VCaP (cell line): Measurements from ENCODE around the gene PVALB.
A peak's percentile ranks its signal among the peaks of the same experiment; 100 is the strongest.

Source experiments
- H3K27ac ChIP-seq: fragments of 450-650 bp; 2 replicates; pipeline ENCODE4 v1.5.1; 2017
- TF ChIP-seq, protein P1 (sequence below): fragments of 450-650 bp; conservative IDR thresholded peaks from 2 replicates; pipeline ENCODE4 v1.5.1; 2017; ENCODE audit warnings: mild to moderate bottlenecking, moderate library complexity

Gene PVALB

DNA sequence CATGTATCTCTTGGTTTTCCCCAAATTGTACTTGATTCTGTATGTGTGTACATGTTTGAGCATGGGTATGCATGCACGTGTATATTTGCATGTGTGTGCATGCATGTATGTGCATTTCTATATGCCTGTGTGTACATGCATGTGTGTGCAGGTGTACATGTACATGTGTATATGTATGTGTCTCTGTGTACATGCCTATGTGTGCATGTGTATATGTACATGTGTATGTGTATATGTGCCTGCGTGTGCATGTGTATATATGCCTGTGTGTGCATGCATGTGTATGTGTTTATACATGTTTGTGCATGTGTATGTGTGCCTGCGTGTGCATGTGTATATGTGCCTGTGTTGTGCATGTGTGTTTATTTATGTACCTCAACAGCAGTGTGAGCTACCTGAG is 38.6 kb upstream of the PVALB start:
- no peak overlapping the region for H3K27ac ChIP-seq
- TF ChIP-seq, protein P1, sequence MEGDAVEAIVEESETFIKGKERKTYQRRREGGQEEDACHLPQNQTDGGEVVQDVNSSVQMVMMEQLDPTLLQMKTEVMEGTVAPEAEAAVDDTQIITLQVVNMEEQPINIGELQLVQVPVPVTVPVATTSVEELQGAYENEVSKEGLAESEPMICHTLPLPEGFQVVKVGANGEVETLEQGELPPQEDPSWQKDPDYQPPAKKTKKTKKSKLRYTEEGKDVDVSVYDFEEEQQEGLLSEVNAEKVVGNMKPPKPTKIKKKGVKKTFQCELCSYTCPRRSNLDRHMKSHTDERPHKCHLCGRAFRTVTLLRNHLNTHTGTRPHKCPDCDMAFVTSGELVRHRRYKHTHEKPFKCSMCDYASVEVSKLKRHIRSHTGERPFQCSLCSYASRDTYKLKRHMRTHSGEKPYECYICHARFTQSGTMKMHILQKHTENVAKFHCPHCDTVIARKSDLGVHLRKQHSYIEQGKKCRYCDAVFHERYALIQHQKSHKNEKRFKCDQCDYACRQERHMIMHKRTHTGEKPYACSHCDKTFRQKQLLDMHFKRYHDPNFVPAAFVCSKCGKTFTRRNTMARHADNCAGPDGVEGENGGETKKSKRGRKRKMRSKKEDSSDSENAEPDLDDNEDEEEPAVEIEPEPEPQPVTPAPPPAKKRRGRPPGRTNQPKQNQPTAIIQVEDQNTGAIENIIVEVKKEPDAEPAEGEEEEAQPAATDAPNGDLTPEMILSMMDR, result no peak

GRCh38 chr22:36853407-36854099 is 36.7 kb upstream of the PVALB start:
- TF ChIP-seq, protein P1, result peak; percentile 75
- no peak overlapping the region for H3K27ac ChIP-seq

DNA sequence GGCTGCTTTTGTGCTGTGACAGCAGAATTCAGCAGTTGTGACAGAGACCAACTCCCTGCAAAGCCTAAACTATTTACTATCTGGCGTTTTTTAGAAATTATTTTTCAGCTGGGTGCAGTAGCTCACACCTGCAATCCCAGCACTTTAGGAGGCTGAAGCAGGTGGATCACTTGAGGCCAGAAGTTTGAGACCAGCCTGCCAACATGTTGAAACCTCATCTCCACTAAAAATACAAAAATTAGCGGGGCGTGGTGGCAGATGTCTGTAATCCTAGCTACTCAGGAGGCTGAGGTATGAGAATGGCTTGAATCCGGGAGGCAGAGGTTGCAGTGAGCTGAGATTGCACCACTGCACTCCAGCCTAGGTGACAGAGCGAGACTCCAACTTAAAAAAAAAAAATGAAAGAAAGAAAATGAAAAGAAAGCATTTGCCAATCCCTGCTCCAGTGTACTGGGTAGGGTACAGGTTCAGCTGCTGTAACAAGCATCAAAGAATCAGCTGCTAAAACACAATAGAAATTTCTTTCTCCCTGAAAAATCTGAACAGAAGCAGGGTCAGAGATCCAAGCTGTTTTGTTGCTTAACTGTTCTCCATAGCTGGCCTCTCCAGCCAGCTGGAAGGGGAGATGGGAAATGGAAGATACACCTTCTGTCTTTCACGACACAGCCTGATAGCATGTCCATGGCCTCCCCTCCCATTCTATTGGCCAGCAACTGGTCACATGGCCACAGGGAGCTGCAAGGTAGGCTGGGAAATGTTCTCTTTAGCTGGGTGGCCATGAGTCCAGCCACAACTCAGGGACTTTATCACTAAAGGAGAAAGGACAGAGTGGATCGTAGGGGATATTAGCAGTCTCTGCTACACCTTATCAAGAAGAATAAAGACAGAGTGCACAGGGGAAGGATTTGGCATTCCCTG is 35.5 kb upstream of the PVALB start:
- TF ChIP-seq, protein P1, result no peak
- no peak overlapping the region for H3K27ac ChIP-seq

GRCh38 chr22:36850682-36851081 is 33.8 kb upstream of the PVALB start:
- no peak overlapping the region for H3K27ac ChIP-seq
- TF ChIP-seq, protein P1, result no peak

DNA sequence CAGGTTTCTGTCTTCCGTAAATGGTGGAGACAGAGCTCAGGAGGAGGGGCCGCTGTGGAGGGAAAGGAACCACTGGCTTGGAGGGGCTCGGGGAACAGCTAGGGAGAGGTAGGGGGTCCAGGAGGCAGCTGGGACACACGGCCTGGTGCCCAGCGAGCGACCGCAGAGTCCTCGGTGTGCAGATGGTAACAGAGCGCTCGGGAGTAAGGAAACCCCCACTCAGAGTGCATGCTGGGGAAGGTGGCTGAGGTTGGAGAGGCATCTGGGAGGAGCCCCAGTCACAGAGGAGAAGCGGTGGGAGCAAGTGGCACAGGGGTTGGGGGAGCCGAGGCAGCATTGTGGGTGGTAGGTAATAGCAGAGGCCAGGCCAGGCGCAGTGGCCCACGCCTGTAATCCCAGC is 33.2 kb upstream of the PVALB start:
- TF ChIP-seq, protein P1, result no peak
- no peak overlapping the region for H3K27ac ChIP-seq

GRCh38 chr22:36846949-36847348 is 30.1 kb upstream of the PVALB start:
- H3K27ac ChIP-seq, result no peak overlapping the region
- TF ChIP-seq, protein P1, result no peak

DNA sequence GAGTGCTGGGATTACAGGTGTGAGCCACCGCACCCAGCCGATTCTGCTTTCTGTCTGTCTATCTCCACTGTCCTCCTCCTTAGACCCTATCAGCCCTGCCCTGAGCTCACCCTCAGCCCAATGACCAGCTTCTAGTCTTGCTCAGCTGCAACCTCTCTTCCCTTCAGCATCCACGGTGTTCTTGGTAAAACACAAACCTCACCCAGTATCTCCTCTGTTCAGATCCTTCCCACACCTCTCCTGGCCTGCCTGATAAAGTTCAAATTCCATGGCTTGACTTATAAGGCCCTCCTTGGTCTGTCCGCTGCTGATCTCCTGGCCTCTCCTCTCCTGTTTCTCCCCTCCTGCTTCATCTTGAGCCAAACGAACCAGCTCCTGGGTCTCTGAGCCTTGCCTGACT is 29.4 kb upstream of the PVALB start:
- TF ChIP-seq, protein P1, result no peak

More for the DNA sequence above, 29.4 kb upstream of the PVALB start:
- H3K27ac ChIP-seq, result no peak overlapping the region
